ENCODE data around the gene CTNNB1. TPM values are rescaled to one million over a fixed set of nuclear protein-coding genes. Genes with fewer than 3 reads are reported as not detected.

The CTNNB1 gene
- total and polyA plus RNA-seq, 2 of the 8 experiments (the other 6 are each of a cell fraction or from before 2014, with no cell fraction given), result 356 to 579 TPM

GRCh38 chr3:41159588-41160189, 39.6 kb upstream of the CTNNB1 start:
- Histone ChIP-seq H4K5ac (ENCODE audit: insufficient read length, low read depth, low read length) (no peak overlapping the region), H3K23me2 (ENCODE audit: low read depth, low read length) (no peaks in the 10 kb centered on the region), H4K8ac (ENCODE audit: extremely low read depth, insufficient read depth, low read length) (no peak overlapping the region), H3K56ac (replicated peaks; ENCODE audit: insufficient read length, low read depth, low read length) (no peak overlapping the region), H3K4me2 (ENCODE audit: insufficient read depth in 1 of 2, low read depth in 2 of 2, low read length in 2 of 2) (no peak overlapping the region), H2BK20ac (ENCODE audit: low read length) (no peak overlapping the region), H3K4me1 (replicated peaks in 1 of 4; ENCODE audit: control insufficient read depth in 3 of 4, insufficient read depth in 4 of 4, low read length in 3 of 4) (peaks cover 0 to 9% (median 5%) of the 10 kb centered on the region in 4 experiments; a peak in 3 of 7 replicates), H4K91ac (replicated peaks; ENCODE audit: insufficient read length, low read length) (no peak overlapping the region), H3K18ac (ENCODE audit: extremely low read depth, low read length) (no peak overlapping the region), H3K36me3 (ENCODE audit: control insufficient read depth in 2 of 4, insufficient read depth in 4 of 4, low read length in 3 of 4) (no peaks in the 10 kb centered on the region), H4K20me1 (replicated peaks in 1 of 2; ENCODE audit: control insufficient read depth in 1 of 2, insufficient read depth in 2 of 2, low read length in 2 of 2) (no peaks in the 10 kb centered on the region), H3K23ac (ENCODE audit: insufficient read length) (no peak overlapping the region), H3K27me3 (replicated peaks in 1 of 4; ENCODE audit: control insufficient read depth in 3 of 4, extremely low read depth in 1 of 4, insufficient read depth in 3 of 4, low read length in 3 of 4) (no peaks in the 10 kb centered on the region), H2BK15ac (ENCODE audit: low read length) (no peak overlapping the region), H3K9me3 (ENCODE audit: insufficient read depth in 2 of 2, low read depth in 1 of 2, low read length in 1 of 2) (no peaks in the 10 kb centered on the region), H3K79me1 (ENCODE audit: low read depth, low read length) (no peaks in the 10 kb centered on the region), H3K4me3 (ENCODE audit: extremely low read depth in 1 of 4, insufficient read depth in 2 of 4, low read depth in 3 of 4, low read length in 4 of 4) (no peak overlapping the region), H3K27ac (ENCODE audit: low read depth, low read length) (no peak overlapping the region), H2BK12ac (ENCODE audit: low read depth, low read length) (no peak overlapping the region), H3K79me2 (ENCODE audit: control insufficient read depth in 1 of 2, insufficient read depth in 2 of 2, low read length in 2 of 2) (no peaks in the 10 kb centered on the region), H3K14ac (ENCODE audit: insufficient read length) (no peak overlapping the region), H3K9ac (replicated peaks in 1 of 4; ENCODE audit: extremely low read depth in 1 of 4, low read depth in 3 of 4, low read length in 3 of 4) (no peak overlapping the region), H2BK5ac (ENCODE audit: low read depth, low read length) (no peak overlapping the region), H2AK5ac (ENCODE audit: low read depth, low read length) (no peak overlapping the region), H2BK120ac (replicated peaks; ENCODE audit: low read depth, low read length) (no peak overlapping the region), H2AFZ (ENCODE audit: low read length) (no peak overlapping the region), H3K4ac (replicated peaks; ENCODE audit: insufficient read length, low read depth, low read length) (no peak overlapping the region)
- no peak for FAIRE-seq
- POLR2A ChIA-PET (ENCODE audit: partially characterized antibody), result interaction anchor here (2.8 kb wide), 1 partner anchor 39 kb away, joined by 8 read pairs; the partner anchor contains the start of gene CTNNB1
- CTCF ChIA-PET (ENCODE audit: partially characterized antibody), result interaction anchor here (0.6 kb wide), 1 partner anchor 107 kb away, joined by 3 read pairs; no protein-coding TSS in a partner anchor
- WGBS, 2 experiments (ENCODE audit: extremely low coverage in 1 of 2, insufficient coverage in 1 of 2, insufficient read length in 1 of 2, insufficient replicate concordance in 2 of 2, low coverage in 1 of 2, low lambda C conversion rate in 2 of 2, missing lambda C conversion rate in 1 of 2), result 95% methylated on average over 3 of the region's 3 CpGs; no CpG with 5 or more reads in 1 of the 2 experiments
- no peak for DNase-seq (ENCODE audit: low read depth in 1 of 2, low spot score in 2 of 2)
- TF ChIP-seq CTBP2 (IDR thresholded peaks at IDR 0.05; ENCODE audit: borderline replicate concordance, insufficient read depth, insufficient read length, low read length) (no peak), RAD21 (IDR thresholded peaks at IDR 0.05 in 1 of 2, conservative IDR thresholded peaks at IDR 0.05 in 1 of 2; ENCODE audit: low read depth in 2 of 2, low read length in 2 of 2) (no peak), CHD1 (IDR thresholded peaks at IDR 0.05; ENCODE audit: low read depth, low read length) (no peak), POLR2A (IDR thresholded peaks at IDR 0.05; ENCODE audit: control extremely low read depth in 1 of 2, low read depth in 2 of 2, low read length in 2 of 2) (no peak), EZH2 (IDR thresholded peaks at IDR 0.05; ENCODE audit: low read depth, low read length, severe bottlenecking) (no peak), MAFK (IDR thresholded peaks at IDR 0.05; ENCODE audit: low read depth, low read length) (no peak), EGR1 (IDR thresholded peaks at IDR 0.05; ENCODE audit: borderline replicate concordance, low read depth, low read length) (no peak), POU5F1 (IDR thresholded peaks at IDR 0.05; ENCODE audit: low read depth, low read length) (no peak), TAF1 (IDR thresholded peaks at IDR 0.05; ENCODE audit: low read depth, low read length) (no peak), RNF2 (IDR thresholded peaks at IDR 0.05; ENCODE audit: borderline replicate concordance, low read depth, low read length, missing control alignments, poor library complexity, severe bottlenecking) (no peak)
- TF ChIP-seq, protein P1, sequence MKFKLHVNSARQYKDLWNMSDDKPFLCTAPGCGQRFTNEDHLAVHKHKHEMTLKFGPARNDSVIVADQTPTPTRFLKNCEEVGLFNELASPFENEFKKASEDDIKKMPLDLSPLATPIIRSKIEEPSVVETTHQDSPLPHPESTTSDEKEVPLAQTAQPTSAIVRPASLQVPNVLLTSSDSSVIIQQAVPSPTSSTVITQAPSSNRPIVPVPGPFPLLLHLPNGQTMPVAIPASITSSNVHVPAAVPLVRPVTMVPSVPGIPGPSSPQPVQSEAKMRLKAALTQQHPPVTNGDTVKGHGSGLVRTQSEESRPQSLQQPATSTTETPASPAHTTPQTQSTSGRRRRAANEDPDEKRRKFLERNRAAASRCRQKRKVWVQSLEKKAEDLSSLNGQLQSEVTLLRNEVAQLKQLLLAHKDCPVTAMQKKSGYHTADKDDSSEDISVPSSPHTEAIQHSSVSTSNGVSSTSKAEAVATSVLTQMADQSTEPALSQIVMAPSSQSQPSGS (IDR thresholded peaks at IDR 0.05; ENCODE audit: low read length), result no peak

Measured in H1 (cell line).